ENCODE results near the gene AP2S1.

AP2S1 gene

DNA sequence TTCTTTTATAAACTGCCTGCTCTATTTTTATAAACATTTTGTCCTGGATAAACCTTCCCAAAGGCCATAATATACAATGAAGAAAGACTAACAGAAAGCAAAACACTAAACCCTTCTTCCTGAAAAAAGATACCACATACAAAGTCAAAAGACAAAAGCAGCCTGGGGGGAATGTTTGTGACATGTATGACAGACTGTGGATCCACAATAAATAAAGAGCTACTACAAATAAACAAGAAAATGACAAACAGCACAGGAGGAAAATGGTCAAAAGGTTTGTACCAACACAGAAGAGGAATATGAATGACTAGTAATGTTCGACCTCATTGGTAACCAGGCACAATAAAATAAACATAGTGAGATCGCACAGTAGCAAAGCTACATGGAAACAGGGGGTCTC, 19.8 kb downstream of the AP2S1 start:
- Histone ChIP-seq H3K4me3 (ENCODE audit: low read depth, low read length) (no peak overlapping the region), H3K36me3 (ENCODE audit: control insufficient read depth in 2 of 2, insufficient read depth in 1 of 2, low read length in 2 of 2) (no peaks in the 10 kb centered on the region), H3K4me1 (ENCODE audit: control insufficient read depth, insufficient read depth, low read length) (peaks cover 3% of the 10 kb centered on the region), H3K27ac (ENCODE audit: extremely low read depth, low read depth, low read length) (no peak overlapping the region), H3K9me3 (ENCODE audit: control insufficient read depth, insufficient read depth, low read depth, low read length) (no peaks in the 10 kb centered on the region)
- TF ChIP-seq ZNF350 (tag by site-specific recombination; IDR thresholded peaks at IDR 0.05) (no peak), ZNF514 (tag by site-specific recombination; IDR thresholded peaks at IDR 0.05) (no peak), ZNF169 (tag by site-specific recombination; IDR thresholded peaks at IDR 0.05) (no peak), ZNF658 (tag by site-specific recombination; IDR thresholded peaks at IDR 0.05) (no peak), ZNF335 (tag by site-specific recombination; conservative IDR thresholded peaks at IDR 0.05) (no peak), ZXDB (tag by site-specific recombination; IDR thresholded peaks at IDR 0.05) (no peak), EGR2 (tag by site-specific recombination; IDR thresholded peaks at IDR 0.05; ENCODE audit: low read depth) (no peak), ZNF558 (tag by site-specific recombination; IDR thresholded peaks at IDR 0.05) (no peak), ZNF114 (tag by site-specific recombination; IDR thresholded peaks at IDR 0.05) (no peak), ZNF548 (tag by site-specific recombination; IDR thresholded peaks at IDR 0.05) (no peak), ZNF701 (tag by site-specific recombination; IDR thresholded peaks at IDR 0.05) (no peak), ZNF37A (tag by site-specific recombination; IDR thresholded peaks at IDR 0.05) (no peak), KLF16 (tag by site-specific recombination; IDR thresholded peaks at IDR 0.05) (no peak)
- TF ChIP-seq, protein P1, sequence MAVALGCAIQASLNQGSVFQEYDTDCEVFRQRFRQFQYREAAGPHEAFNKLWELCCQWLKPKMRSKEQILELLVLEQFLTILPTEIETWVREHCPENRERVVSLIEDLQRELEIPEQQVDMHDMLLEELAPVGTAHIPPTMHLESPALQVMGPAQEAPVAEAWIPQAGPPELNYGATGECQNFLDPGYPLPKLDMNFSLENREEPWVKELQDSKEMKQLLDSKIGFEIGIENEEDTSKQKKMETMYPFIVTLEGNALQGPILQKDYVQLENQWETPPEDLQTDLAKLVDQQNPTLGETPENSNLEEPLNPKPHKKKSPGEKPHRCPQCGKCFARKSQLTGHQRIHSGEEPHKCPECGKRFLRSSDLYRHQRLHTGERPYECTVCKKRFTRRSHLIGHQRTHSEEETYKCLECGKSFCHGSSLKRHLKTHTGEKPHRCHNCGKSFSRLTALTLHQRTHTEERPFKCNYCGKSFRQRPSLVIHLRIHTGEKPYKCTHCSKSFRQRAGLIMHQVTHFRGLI (tag by site-specific recombination; IDR thresholded peaks at IDR 0.05) = no peak
- POLR2A ChIA-PET = interaction anchor here (1.1 kb wide), 1 partner anchor 77 kb away, joined by 4 read pairs; no protein-coding TSS in a partner anchor
- CTCF ChIA-PET = interaction anchor here (0.5 to 2.6 kb wide), 7 partner anchors 10 to 77 kb away, joined by 3 to 29 read pairs (median 3); no protein-coding TSS in a partner anchor

DNA sequence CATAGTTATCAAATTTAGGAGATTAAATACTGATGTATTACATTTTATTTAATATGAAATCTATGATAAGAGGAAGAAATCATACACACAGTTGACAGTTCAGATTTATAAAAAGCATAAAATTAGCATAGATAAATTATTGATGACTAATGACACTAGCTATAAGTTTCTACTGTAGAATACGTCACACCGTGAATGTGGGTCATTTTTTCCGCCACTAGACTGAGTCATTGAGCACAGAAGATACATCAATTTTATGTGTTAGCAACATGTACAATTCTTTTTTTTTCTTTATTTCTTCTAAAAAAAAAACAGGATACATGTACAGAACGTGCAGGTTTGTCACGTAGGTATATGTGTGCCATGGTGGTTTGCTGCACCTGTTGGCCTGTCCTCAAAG, 22.2 kb downstream of the AP2S1 start:
- ChIA-PET CTCF (interaction anchor here (0.6 to 1.0 kb wide), 5 partner anchors 12 to 637 kb away, joined by 3 to 5 read pairs (median 3); no protein-coding TSS in a partner anchor), POLR2A (interaction anchor here (2.2 kb wide), 1 partner anchor 40 kb away, joined by 17 read pairs; the partner anchor contains the start of gene SLC1A5)
- H3K9me3 ChIP-seq (ENCODE audit: control insufficient read depth, insufficient read depth, low read depth, low read length) = no peaks in the 10 kb centered on the region
- H3K4me1 ChIP-seq (ENCODE audit: control insufficient read depth, insufficient read depth, low read length) = peaks cover 3% of the 10 kb centered on the region
- no peaks in the 10 kb centered on the region for H3K36me3 ChIP-seq (ENCODE audit: control insufficient read depth in 2 of 2, insufficient read depth in 1 of 2, low read length in 2 of 2)
- no peak overlapping the region for H3K4me3 ChIP-seq (ENCODE audit: low read depth, low read length)
- no peak overlapping the region for H3K27ac ChIP-seq (ENCODE audit: extremely low read depth, low read depth, low read length)
- TF ChIP-seq ZNF175 (tag by site-specific recombination; IDR thresholded peaks at IDR 0.05) (no peak), GLIS2 (tag by site-specific recombination; IDR thresholded peaks at IDR 0.05) (no peak), ZBTB7A (tag by site-specific recombination; IDR thresholded peaks at IDR 0.05; ENCODE audit: low read depth) (no peak), GFI1B (tag by site-specific recombination; IDR thresholded peaks at IDR 0.05) (no peak), KLF1 (tag by site-specific recombination; IDR thresholded peaks at IDR 0.05) (no peak), ZNF549 (tag by site-specific recombination; IDR thresholded peaks at IDR 0.05) (no peak), ZNF433 (tag by site-specific recombination; IDR thresholded peaks at IDR 0.05; ENCODE audit: low read depth) (no peak), OSR2 (tag by site-specific recombination; IDR thresholded peaks at IDR 0.05) (no peak)
- TF ChIP-seq, protein P2, sequence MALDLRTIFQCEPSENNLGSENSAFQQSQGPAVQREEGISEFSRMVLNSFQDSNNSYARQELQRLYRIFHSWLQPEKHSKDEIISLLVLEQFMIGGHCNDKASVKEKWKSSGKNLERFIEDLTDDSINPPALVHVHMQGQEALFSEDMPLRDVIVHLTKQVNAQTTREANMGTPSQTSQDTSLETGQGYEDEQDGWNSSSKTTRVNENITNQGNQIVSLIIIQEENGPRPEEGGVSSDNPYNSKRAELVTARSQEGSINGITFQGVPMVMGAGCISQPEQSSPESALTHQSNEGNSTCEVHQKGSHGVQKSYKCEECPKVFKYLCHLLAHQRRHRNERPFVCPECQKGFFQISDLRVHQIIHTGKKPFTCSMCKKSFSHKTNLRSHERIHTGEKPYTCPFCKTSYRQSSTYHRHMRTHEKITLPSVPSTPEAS (tag by site-specific recombination; IDR thresholded peaks at IDR 0.05) = no peak
- TF ChIP-seq, protein P3, sequence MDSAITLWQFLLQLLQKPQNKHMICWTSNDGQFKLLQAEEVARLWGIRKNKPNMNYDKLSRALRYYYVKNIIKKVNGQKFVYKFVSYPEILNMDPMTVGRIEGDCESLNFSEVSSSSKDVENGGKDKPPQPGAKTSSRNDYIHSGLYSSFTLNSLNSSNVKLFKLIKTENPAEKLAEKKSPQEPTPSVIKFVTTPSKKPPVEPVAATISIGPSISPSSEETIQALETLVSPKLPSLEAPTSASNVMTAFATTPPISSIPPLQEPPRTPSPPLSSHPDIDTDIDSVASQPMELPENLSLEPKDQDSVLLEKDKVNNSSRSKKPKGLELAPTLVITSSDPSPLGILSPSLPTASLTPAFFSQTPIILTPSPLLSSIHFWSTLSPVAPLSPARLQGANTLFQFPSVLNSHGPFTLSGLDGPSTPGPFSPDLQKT (IDR thresholded peaks at IDR 0.05; ENCODE audit: borderline replicate concordance, low read depth, low read length) = no peak
- TF ChIP-seq, protein P4, sequence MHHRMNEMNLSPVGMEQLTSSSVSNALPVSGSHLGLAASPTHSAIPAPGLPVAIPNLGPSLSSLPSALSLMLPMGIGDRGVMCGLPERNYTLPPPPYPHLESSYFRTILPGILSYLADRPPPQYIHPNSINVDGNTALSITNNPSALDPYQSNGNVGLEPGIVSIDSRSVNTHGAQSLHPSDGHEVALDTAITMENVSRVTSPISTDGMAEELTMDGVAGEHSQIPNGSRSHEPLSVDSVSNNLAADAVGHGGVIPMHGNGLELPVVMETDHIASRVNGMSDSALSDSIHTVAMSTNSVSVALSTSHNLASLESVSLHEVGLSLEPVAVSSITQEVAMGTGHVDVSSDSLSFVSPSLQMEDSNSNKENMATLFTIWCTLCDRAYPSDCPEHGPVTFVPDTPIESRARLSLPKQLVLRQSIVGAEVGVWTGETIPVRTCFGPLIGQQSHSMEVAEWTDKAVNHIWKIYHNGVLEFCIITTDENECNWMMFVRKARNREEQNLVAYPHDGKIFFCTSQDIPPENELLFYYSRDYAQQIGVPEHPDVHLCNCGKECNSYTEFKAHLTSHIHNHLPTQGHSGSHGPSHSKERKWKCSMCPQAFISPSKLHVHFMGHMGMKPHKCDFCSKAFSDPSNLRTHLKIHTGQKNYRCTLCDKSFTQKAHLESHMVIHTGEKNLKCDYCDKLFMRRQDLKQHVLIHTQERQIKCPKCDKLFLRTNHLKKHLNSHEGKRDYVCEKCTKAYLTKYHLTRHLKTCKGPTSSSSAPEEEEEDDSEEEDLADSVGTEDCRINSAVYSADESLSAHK (tag by site-specific recombination; IDR thresholded peaks at IDR 0.05) = no peak
- TF ChIP-seq, protein P5, sequence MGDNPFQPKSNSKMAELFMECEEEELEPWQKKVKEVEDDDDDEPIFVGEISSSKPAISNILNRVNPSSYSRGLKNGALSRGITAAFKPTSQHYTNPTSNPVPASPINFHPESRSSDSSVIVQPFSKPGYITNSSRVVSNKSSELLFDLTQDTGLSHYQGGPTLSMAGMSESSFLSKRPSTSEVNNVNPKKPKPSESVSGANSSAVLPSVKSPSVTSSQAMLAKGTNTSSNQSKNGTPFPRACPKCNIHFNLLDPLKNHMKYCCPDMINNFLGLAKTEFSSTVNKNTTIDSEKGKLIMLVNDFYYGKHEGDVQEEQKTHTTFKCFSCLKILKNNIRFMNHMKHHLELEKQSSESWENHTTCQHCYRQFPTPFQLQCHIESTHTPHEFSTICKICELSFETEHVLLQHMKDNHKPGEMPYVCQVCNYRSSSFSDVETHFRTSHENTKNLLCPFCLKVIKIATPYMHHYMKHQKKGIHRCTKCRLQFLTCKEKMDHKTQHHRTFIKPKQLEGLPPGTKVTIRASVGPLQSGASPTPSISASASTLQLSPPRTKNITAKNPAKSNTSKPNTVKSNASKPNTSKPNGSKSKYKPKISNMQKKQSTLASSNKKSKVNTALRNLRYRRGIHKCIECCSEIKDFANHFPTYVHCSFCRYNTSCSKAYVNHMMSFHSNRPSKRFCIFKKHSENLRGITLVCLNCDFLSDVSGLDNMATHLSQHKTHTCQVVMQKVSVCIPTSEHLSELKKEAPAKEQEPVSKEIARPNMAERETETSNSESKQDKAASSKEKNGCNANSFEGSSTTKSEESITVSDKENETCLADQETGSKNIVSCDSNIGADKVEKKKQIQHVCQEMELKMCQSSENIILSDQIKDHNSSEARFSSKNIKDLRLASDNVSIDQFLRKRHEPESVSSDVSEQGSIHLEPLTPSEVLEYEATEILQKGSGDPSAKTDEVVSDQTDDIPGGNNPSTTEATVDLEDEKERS (tag by site-specific recombination; IDR thresholded peaks at IDR 0.05) = no peak

Data from HEK293 (cell line).